GM23338 (cell line): Measurements from ENCODE around the gene TEPSIN. TPM values are rescaled to one million over a fixed set of nuclear protein-coding genes. Genes with fewer than 3 reads are reported as not detected.

ENCODE experiments used
- ATAC-seq: fragments of 200-7000 bp; cut with Tn5 transposase; 3 replicates; pipeline ENCODE4 v1.9.1; 2020
- DNase-seq: peaks from one replicate; pipeline ENCODE4 v3.0.0-alpha.2; 2015; ENCODE audit warnings: low spot score
- H2AFZ ChIP-seq: fragments of 200-600 bp; sonication (generic); 2 replicates; pipeline ENCODE4 v1.8.0; 2016; ENCODE audit warnings: antibody characterized with exemption, mild to moderate bottlenecking, moderate library complexity
- H3F3A ChIP-seq: fragments of 200-600 bp; sonication (generic); replicated peaks from 2 replicates; pipeline ENCODE4 v1.8.0; 2017; ENCODE audit warnings: antibody characterized with exemption, mixed run types, low read depth
- H3K27ac ChIP-seq: fragments of 200-600 bp; sonication (generic); 2 replicates; pipeline ENCODE4 v1.6.1; 2016; ENCODE audit warnings: low read depth
- H3K27me3 ChIP-seq: fragments of 200-600 bp; sonication (generic); 2 replicates; pipeline ENCODE4 v1.8.0; 2016; ENCODE audit warnings: mild to moderate bottlenecking, mixed run types, moderate library complexity; ENCODE audit not compliant: insufficient read depth
- H3K36me3 ChIP-seq: fragments of 200-600 bp; sonication (generic); 2 replicates; pipeline ENCODE4 v1.8.0; 2016; ENCODE audit warnings: mild to moderate bottlenecking; ENCODE audit not compliant: insufficient read depth
- H3K4me1 ChIP-seq: fragments of 200-600 bp; sonication (generic); 2 replicates; pipeline ENCODE4 v1.8.0; 2016; ENCODE audit warnings: mild to moderate bottlenecking, moderate library complexity; ENCODE audit not compliant: insufficient read depth
- H3K4me2 ChIP-seq: fragments of 200-600 bp; sonication (generic); 2 replicates; pipeline ENCODE4 v1.7.1; 2017; ENCODE audit warnings: mixed run types
- H3K4me3 ChIP-seq: fragments of 200-600 bp; sonication (generic); 2 replicates; pipeline ENCODE4 v1.6.1; 2016; ENCODE audit warnings: mixed run types
- H3K79me2 ChIP-seq: fragments of 200-600 bp; sonication (generic); replicated peaks from 2 replicates; pipeline ENCODE4 v1.8.0; 2017; ENCODE audit warnings: mild to moderate bottlenecking; ENCODE audit not compliant: insufficient read depth
- H3K9me2 ChIP-seq: fragments of 200-600 bp; sonication (generic); 2 replicates; pipeline ENCODE4 v1.8.0; 2017; ENCODE audit not compliant: insufficient read depth
- H4K20me1 ChIP-seq: fragments of 200-600 bp; sonication (generic); replicated peaks from 2 replicates; pipeline ENCODE4 v1.8.0; 2017; ENCODE audit warnings: mild to moderate bottlenecking; ENCODE audit not compliant: insufficient read depth
- H3K27ac Mint-ChIP-seq: 2 replicates; pipeline ENCODE4 v1.8.0; 2020; ENCODE audit warnings: inconsistent platforms, mild to moderate bottlenecking, moderate library complexity, mixed read lengths
- H3K27me3 Mint-ChIP-seq: 3 replicates; pipeline ENCODE4 v1.8.0; 2022; ENCODE audit warnings: low read depth, mild to moderate bottlenecking, moderate library complexity, mixed read lengths, inconsistent platforms; ENCODE audit not compliant: insufficient read depth, poor library complexity
- H3K36me3 Mint-ChIP-seq: 3 replicates; pipeline ENCODE4 v1.8.0; 2021; ENCODE audit warnings: low read depth, mild to moderate bottlenecking, inconsistent platforms, moderate library complexity, mixed read lengths
- H3K4me1 Mint-ChIP-seq: 3 replicates; pipeline ENCODE4 v1.8.0; 2020; ENCODE audit warnings: mild to moderate bottlenecking, inconsistent platforms, mixed read lengths
- H3K4me3 Mint-ChIP-seq: 3 replicates; pipeline ENCODE4 v1.8.0; 2021; ENCODE audit warnings: moderate library complexity, mild to moderate bottlenecking, inconsistent platforms, mixed read lengths
- H3K9me3 Mint-ChIP-seq: 3 replicates; pipeline ENCODE4 v1.8.0; 2020; ENCODE audit warnings: moderate library complexity, mild to moderate bottlenecking, inconsistent platforms, mixed read lengths
- CREB1 ChIP-seq: fragments of 250-450 bp; sonication (Bioruptor Pico); IDR thresholded peaks from 2 replicates; pipeline ENCODE4 v1.5.0; 2020; ENCODE audit warnings: low read depth, mild to moderate bottlenecking, moderate library complexity
- EZH2 ChIP-seq: fragments of 200-600 bp; sonication (generic); IDR thresholded peaks from one replicate; pipeline ENCODE4 v1.8.0; 2017; ENCODE audit warnings: antibody characterized with exemption, mild to moderate bottlenecking, low read depth; ENCODE audit not compliant: unreplicated experiment
- EZH2phosphoT487 ChIP-seq: fragments of 200-600 bp; sonication (generic); IDR thresholded peaks from one replicate; pipeline ENCODE4 v1.8.1; 2018; ENCODE audit warnings: antibody characterized with exemption; ENCODE audit not compliant: unreplicated experiment
- JUNB ChIP-seq: IDR thresholded peaks from one replicate; pipeline ENCODE4 v1.6.1; 2016; ENCODE audit warnings: antibody characterized with exemption; ENCODE audit not compliant: unreplicated experiment
- NANOG ChIP-seq: IDR thresholded peaks from 2 replicates; pipeline ENCODE4 v1.6.1; 2016; ENCODE audit warnings: antibody characterized with exemption, borderline replicate concordance
- POLR2AphosphoS5 ChIP-seq: IDR thresholded peaks from 2 replicates; pipeline ENCODE4 v1.6.1; 2016; ENCODE audit warnings: antibody characterized with exemption, low read depth
- STAT1 ChIP-seq: IDR thresholded peaks from one replicate; pipeline ENCODE4 v1.6.1; 2016; ENCODE audit warnings: antibody characterized with exemption; ENCODE audit not compliant: unreplicated experiment
- ZNF114 ChIP-seq: fragments of 250-450 bp; sonication (Bioruptor Pico); IDR thresholded peaks from 2 replicates; pipeline ENCODE4 v1.5.0; 2020; ENCODE audit warnings: mild to moderate bottlenecking, moderate library complexity
- ZNF331 ChIP-seq: fragments of 250-450 bp; sonication (Bioruptor Pico); IDR thresholded peaks from 2 replicates; pipeline ENCODE4 v1.5.0; 2020; ENCODE audit warnings: low read depth, mild to moderate bottlenecking, moderate library complexity
- polyA plus RNA-seq: library from polyadenylated mRNA; unstranded; fragments of >200 nt; fragmentation: Nextera tagmentation; extraction: Ambion mirVana; gene quantifications from 2 replicates; pipeline ENCODE4 v1.2.1, GENCODE V29; 2016
- total RNA-seq: library from RNA; depleted of rRNA; stranded (reverse); fragments of >200 nt; shearing (Covaris generic); gene quantifications from 2 replicates; pipeline ENCODE4 v1.2.3, GENCODE V29; 2014
- TF ChIP-seq, protein P1 (sequence below): IDR thresholded peaks from one replicate; pipeline ENCODE4 v1.6.1; 2018; ENCODE audit warnings: antibody characterized with exemption; ENCODE audit not compliant: unreplicated experiment
- TF ChIP-seq, protein P2 (sequence below): IDR thresholded peaks from 2 replicates; pipeline ENCODE4 v1.6.1; 2016; ENCODE audit warnings: antibody characterized with exemption
- TF ChIP-seq, protein P3 (sequence below), 2 experiments: fragments of 200-600 bp in 1 of 2; sonication (generic) in 1 of 2; conservative IDR thresholded peaks; 2 replicates each; pipeline versions ENCODE4 v1.5.1 to v1.6.1; 2016 to 2017; ENCODE audit warnings: antibody characterized with exemption in 2 of 2, low read depth in 2 of 2, mild to moderate bottlenecking in 2 of 2, moderate library complexity in 1 of 2

TEPSIN gene
- total and polyA plus RNA-seq, 2 experiments from 2014 or later, result 4.4 to 25.3 TPM

DNA sequence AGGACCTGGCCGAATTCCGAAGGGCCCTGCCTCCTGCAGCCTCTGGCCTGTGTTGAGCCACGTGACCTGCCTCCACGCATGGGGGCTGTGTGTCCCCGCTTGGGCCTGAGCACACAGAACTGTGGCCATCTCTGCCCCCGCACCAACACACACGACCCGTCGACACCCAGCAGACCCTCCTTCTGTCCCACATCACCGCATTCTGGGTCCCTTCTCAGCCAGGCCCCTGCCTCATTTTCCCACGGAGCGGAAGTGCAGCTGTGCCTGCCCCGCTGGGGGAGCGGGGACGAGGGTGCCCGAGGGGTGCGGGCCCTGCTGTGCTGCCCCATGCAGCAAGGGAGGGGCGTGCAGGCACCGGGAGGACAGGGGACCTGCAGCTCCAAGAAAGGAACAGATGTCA is 18.7 kb upstream of the TEPSIN start (continued):
- TF ChIP-seq, protein P1, sequence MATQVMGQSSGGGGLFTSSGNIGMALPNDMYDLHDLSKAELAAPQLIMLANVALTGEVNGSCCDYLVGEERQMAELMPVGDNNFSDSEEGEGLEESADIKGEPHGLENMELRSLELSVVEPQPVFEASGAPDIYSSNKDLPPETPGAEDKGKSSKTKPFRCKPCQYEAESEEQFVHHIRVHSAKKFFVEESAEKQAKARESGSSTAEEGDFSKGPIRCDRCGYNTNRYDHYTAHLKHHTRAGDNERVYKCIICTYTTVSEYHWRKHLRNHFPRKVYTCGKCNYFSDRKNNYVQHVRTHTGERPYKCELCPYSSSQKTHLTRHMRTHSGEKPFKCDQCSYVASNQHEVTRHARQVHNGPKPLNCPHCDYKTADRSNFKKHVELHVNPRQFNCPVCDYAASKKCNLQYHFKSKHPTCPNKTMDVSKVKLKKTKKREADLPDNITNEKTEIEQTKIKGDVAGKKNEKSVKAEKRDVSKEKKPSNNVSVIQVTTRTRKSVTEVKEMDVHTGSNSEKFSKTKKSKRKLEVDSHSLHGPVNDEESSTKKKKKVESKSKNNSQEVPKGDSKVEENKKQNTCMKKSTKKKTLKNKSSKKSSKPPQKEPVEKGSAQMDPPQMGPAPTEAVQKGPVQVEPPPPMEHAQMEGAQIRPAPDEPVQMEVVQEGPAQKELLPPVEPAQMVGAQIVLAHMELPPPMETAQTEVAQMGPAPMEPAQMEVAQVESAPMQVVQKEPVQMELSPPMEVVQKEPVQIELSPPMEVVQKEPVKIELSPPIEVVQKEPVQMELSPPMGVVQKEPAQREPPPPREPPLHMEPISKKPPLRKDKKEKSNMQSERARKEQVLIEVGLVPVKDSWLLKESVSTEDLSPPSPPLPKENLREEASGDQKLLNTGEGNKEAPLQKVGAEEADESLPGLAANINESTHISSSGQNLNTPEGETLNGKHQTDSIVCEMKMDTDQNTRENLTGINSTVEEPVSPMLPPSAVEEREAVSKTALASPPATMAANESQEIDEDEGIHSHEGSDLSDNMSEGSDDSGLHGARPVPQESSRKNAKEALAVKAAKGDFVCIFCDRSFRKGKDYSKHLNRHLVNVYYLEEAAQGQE, result no peak
- TF ChIP-seq JUNB (no peak), CREB1 (no peak), NANOG (no peak), STAT1 (no peak), POLR2AphosphoS5 (no peak), ZNF331 (CRISPR knock-in tag) (no peak), EZH2 (no peak)
- TF ChIP-seq, protein P2, sequence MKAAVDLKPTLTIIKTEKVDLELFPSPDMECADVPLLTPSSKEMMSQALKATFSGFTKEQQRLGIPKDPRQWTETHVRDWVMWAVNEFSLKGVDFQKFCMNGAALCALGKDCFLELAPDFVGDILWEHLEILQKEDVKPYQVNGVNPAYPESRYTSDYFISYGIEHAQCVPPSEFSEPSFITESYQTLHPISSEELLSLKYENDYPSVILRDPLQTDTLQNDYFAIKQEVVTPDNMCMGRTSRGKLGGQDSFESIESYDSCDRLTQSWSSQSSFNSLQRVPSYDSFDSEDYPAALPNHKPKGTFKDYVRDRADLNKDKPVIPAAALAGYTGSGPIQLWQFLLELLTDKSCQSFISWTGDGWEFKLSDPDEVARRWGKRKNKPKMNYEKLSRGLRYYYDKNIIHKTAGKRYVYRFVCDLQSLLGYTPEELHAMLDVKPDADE, result no peak

DNA sequence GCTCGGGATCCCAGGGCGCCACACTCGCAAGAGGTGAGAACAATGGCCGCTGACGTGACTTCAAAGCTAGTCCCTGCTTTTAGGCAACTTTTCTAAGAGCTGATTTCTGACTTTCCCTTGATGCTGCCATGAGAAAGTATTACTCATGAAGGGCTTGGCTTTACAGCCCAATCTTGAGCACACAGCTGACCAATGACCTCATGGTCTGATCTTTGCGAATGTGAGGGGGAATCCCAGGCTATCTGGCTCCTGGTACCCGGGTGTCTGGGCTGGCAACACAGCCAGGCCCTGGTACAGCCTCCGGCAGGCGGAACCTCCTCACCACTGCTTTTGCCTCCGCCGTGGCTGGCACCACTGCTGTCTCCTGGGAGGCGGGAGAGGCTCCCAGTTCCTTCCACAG is 17.8 kb upstream of the TEPSIN start:
- H3K9me3 Mint-ChIP-seq, result no peaks in the 10 kb centered on the region
- H3K36me3 Mint-ChIP-seq, result no peaks in the 10 kb centered on the region; the same call in 2 of the 3 replicates
- Histone ChIP-seq H3K9me2 (peaks cover 5% of the 10 kb centered on the region), H2AFZ (no peak overlapping the region), H3K27ac (no peak overlapping the region), H3K4me3 (no peak overlapping the region), H3K27me3 (no peaks in the 10 kb centered on the region), H3K4me1 (peaks cover 3% of the 10 kb centered on the region; the same call in 1 of the 2 replicates), H3K36me3 (no peaks in the 10 kb centered on the region), H4K20me1 (no peaks in the 10 kb centered on the region; the same call in 1 of the 2 replicates), H3K4me2 (no peak overlapping the region), H3K79me2 (no peaks in the 10 kb centered on the region), H3F3A (peaks cover 2% of the 10 kb centered on the region; the same call in 1 of the 2 replicates)
- ATAC-seq (no peak), DNase-seq (no peak)
- H3K27ac Mint-ChIP-seq, result no peak overlapping the region
- peaks cover 20% of the 10 kb centered on the region for H3K4me1 Mint-ChIP-seq
- H3K4me3 Mint-ChIP-seq, result no peak overlapping the region
- peaks cover 18% of the 10 kb centered on the region for H3K27me3 Mint-ChIP-seq
- TF ChIP-seq, protein P3, sequence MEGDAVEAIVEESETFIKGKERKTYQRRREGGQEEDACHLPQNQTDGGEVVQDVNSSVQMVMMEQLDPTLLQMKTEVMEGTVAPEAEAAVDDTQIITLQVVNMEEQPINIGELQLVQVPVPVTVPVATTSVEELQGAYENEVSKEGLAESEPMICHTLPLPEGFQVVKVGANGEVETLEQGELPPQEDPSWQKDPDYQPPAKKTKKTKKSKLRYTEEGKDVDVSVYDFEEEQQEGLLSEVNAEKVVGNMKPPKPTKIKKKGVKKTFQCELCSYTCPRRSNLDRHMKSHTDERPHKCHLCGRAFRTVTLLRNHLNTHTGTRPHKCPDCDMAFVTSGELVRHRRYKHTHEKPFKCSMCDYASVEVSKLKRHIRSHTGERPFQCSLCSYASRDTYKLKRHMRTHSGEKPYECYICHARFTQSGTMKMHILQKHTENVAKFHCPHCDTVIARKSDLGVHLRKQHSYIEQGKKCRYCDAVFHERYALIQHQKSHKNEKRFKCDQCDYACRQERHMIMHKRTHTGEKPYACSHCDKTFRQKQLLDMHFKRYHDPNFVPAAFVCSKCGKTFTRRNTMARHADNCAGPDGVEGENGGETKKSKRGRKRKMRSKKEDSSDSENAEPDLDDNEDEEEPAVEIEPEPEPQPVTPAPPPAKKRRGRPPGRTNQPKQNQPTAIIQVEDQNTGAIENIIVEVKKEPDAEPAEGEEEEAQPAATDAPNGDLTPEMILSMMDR (conservative IDR thresholded peaks at IDR 0.05; ENCODE audit: low read depth in 2 of 2), result no peak
- no peak for TF ChIP-seq EZH2phosphoT487
- TF ChIP-seq ZNF114, result no peak
- TF ChIP-seq, protein P1, result no peak
- no peak for TF ChIP-seq JUNB
- no peak for TF ChIP-seq POLR2AphosphoS5
- no peak for TF ChIP-seq EZH2
- TF ChIP-seq, protein P2, result no peak
- no peak for TF ChIP-seq NANOG
